HepG2 (cell line): ENCODE results near the gene RAB3B. TPM values are rescaled to one million over a fixed set of nuclear protein-coding genes. Genes with fewer than 3 reads are reported as not detected.

Source experiments
- ATAC-seq: fragments of 200-7000 bp; cut with Tn5 transposase; 3 replicates; pipeline ENCODE4 v1.9.1; 2020; ENCODE audit warnings: mild to moderate bottlenecking, moderate library complexity
- BruUV-seq: library from RNA; stranded (reverse); fragments of 400-500 nt; replicated peaks from 2 replicates; lab custom pipeline; 2021; lab: Mats Ljungman, UMichigan
- CTCF ChIA-PET: fragments of 300-600 bp; formaldehyde crosslinking; extraction: SDS; loops from one replicate; lab custom pipeline; 2021; ENCODE audit warnings: low total read pairs, inconsistent platforms, low intra/inter-chr PET ratio; lab: Yijun Ruan, JAX
- POLR2A ChIA-PET: fragments of 350-600 bp; sonication (Branson Sonifier 250); formaldehyde crosslinking; loops from one replicate; lab custom pipeline; 2020; ENCODE audit warnings: antibody characterized with exemption, inconsistent platforms; lab: Yijun Ruan, JAX
- DNase-seq: peaks from one replicate; pipeline ENCODE4 v3.0.0-alpha.2; 2015; ENCODE audit warnings: low spot score
- FAIRE-seq: peaks from 3 replicates; lab custom pipeline; 2011; peaks lifted over from hg19 to GRCh38; lab: Jason Lieb, UNC
- H2AFZ ChIP-seq: one replicate; pipeline ENCODE4 v1.6.1; 2011; ENCODE audit warnings: low read length, inconsistent platforms
- H3K27ac ChIP-seq: fragments of 300-600 bp; 3 replicates; pipeline ENCODE4 v1.8.0; 2011; ENCODE audit warnings: mixed run types, mild to moderate bottlenecking, mixed read lengths, low read length, inconsistent platforms; ENCODE audit not compliant: insufficient read depth; ENCODE audit errors: extremely low read length
- H3K27me3 ChIP-seq, 2 experiments: fragments of 200-600 bp in 1 of 2; 2 replicates in 1 of 2; 3 replicates in 1 of 2; pipeline versions ENCODE4 v1.6.0 to v1.8.0; 2011; ENCODE audit warnings: low read length in 2 of 2, mild to moderate bottlenecking in 2 of 2, moderate library complexity in 2 of 2, inconsistent platforms in 1 of 2; ENCODE audit not compliant: insufficient read depth in 2 of 2, control insufficient read depth in 1 of 2
- H3K36me3 ChIP-seq, 2 experiments: fragments of 200-600 bp in 1 of 2; replicated peaks in 1 of 2; 2 replicates in 1 of 2; 3 replicates in 1 of 2; pipeline versions ENCODE4 v1.5.1 to v1.8.0; 2011; ENCODE audit warnings: low read length in 2 of 2, inconsistent platforms in 1 of 2; ENCODE audit not compliant: insufficient read depth in 2 of 2, control insufficient read depth in 1 of 2
- H3K4me1 ChIP-seq: 2 replicates; pipeline ENCODE4 v1.5.1; 2012; ENCODE audit warnings: low read length, inconsistent platforms; ENCODE audit not compliant: insufficient read depth
- H3K4me2 ChIP-seq: 2 replicates; pipeline ENCODE4 v1.6.0; 2011; ENCODE audit warnings: low read depth, low read length, inconsistent platforms
- H3K4me3 ChIP-seq, 3 experiments: fragments of 200-600 bp in 1 of 3; sonication (generic), shearing (Covaris generic) in 1 of 3; replicated peaks in 1 of 3; 2 replicates each; pipeline ENCODE4 v1.5.1; 2011 to 2016; ENCODE audit warnings: low read length in 3 of 3, inconsistent platforms in 2 of 3, low read depth in 2 of 3, mild to moderate bottlenecking in 2 of 3, control low read depth in 1 of 3, mixed read lengths in 1 of 3; ENCODE audit not compliant: insufficient read depth in 1 of 3
- H3K79me2 ChIP-seq: one replicate; pipeline ENCODE4 v1.6.1; 2011; ENCODE audit warnings: low read length, inconsistent platforms; ENCODE audit not compliant: insufficient read depth
- H3K9ac ChIP-seq: 2 replicates; pipeline ENCODE4 v1.6.0; 2011; ENCODE audit warnings: mild to moderate bottlenecking, low read depth, low read length, inconsistent platforms; ENCODE audit not compliant: insufficient read depth
- H3K9me3 ChIP-seq: 2 replicates; pipeline ENCODE4 v1.5.1; 2012; ENCODE audit warnings: mild to moderate bottlenecking, low read length
- H4K20me1 ChIP-seq: 2 replicates; pipeline ENCODE4 v1.6.0; 2011; ENCODE audit warnings: inconsistent platforms, mild to moderate bottlenecking, low read length, moderate library complexity; ENCODE audit not compliant: insufficient read depth
- AGO2 ChIP-seq: fragments of 200-400 bp; formaldehyde crosslinking; optimal IDR thresholded peaks from 2 replicates; pipeline ENCODE3; 2017; ENCODE audit warnings: mild to moderate bottlenecking, low read depth, low read length, moderate library complexity
- EZH2 ChIP-seq: conservative IDR thresholded peaks from 2 replicates; pipeline ENCODE4 v1.6.1; 2012; ENCODE audit warnings: mild to moderate bottlenecking, low read depth, low read length, moderate library complexity
- GLI4 ChIP-seq: sonication (generic); formaldehyde crosslinking; IDR thresholded peaks from 2 replicates; pipeline ENCODE4 v1.5.1; 2020; ENCODE audit warnings: missing genetic modification reagents, mild to moderate bottlenecking, moderate library complexity, borderline replicate concordance
- GMEB2 ChIP-seq: IDR thresholded peaks from 2 replicates; pipeline ENCODE4 v1.6.1; 2016; ENCODE audit warnings: missing biosample characterization, missing genetic modification reagents, low read depth
- HOXD1 ChIP-seq: sonication (generic); formaldehyde crosslinking; IDR thresholded peaks from 2 replicates; pipeline ENCODE4 v1.5.0; 2020; ENCODE audit warnings: missing genetic modification reagents
- KLF16 ChIP-seq, 2 experiments: sonication (generic) in 1 of 2; formaldehyde crosslinking in 1 of 2; IDR thresholded peaks; 2 replicates each; pipeline versions ENCODE4 v1.6.1 to v1.8.0; 2016 to 2023; ENCODE audit warnings: missing genetic modification reagents in 2 of 2, missing compliant biosample characterization in 1 of 2
- MAFK ChIP-seq, 2 experiments: IDR thresholded peaks in 1 of 2; conservative IDR thresholded peaks in 1 of 2; 2 replicates each; pipeline ENCODE4 v1.6.1; 2011; ENCODE audit warnings: improper control_type of control experiment in 2 of 2, low read length in 2 of 2
- MEF2D ChIP-seq: sonication (generic); formaldehyde crosslinking; IDR thresholded peaks from 2 replicates; pipeline ENCODE4 v1.5.1; 2020; ENCODE audit warnings: mild to moderate bottlenecking, missing genetic modification reagents
- MYNN ChIP-seq: sonication (generic); formaldehyde crosslinking; IDR thresholded peaks from 2 replicates; pipeline ENCODE4 v1.4.0; 2020; ENCODE audit warnings: mild to moderate bottlenecking, low read depth, missing genetic modification reagents
- NFIB ChIP-seq: sonication (generic); formaldehyde crosslinking; IDR thresholded peaks from 2 replicates; pipeline ENCODE4 v1.9.0; 2021; ENCODE audit warnings: missing genetic modification reagents, mild to moderate bottlenecking, borderline replicate concordance
- RAD21 ChIP-seq: fragments of 450-650 bp; formaldehyde crosslinking; IDR thresholded peaks from 2 replicates; pipeline ENCODE4 v1.5.0; 2020; ENCODE audit warnings: mild to moderate bottlenecking
- REPIN1 ChIP-seq: sonication (generic); formaldehyde crosslinking; IDR thresholded peaks from 2 replicates; pipeline ENCODE4 v1.8.0; 2022; ENCODE audit warnings: missing genetic modification reagents, low read depth, mild to moderate bottlenecking, borderline replicate concordance
- TFE3 ChIP-seq: IDR thresholded peaks from 2 replicates; pipeline ENCODE4 v1.6.1; 2016
- ZBTB20 ChIP-seq: sonication (generic); formaldehyde crosslinking; IDR thresholded peaks from 2 replicates; pipeline ENCODE4 v1.8.1; 2023; ENCODE audit warnings: missing genetic modification reagents, low read depth, mild to moderate bottlenecking, borderline replicate concordance
- ZBTB49 ChIP-seq: sonication (generic); formaldehyde crosslinking; IDR thresholded peaks from 2 replicates; pipeline ENCODE4 v1.4.0; 2020; ENCODE audit warnings: missing genetic modification reagents, borderline replicate concordance
- ZNF20 ChIP-seq: sonication (generic); formaldehyde crosslinking; IDR thresholded peaks from 2 replicates; pipeline ENCODE4 v1.4.0; 2020; ENCODE audit warnings: mild to moderate bottlenecking, moderate library complexity, missing genetic modification reagents
- ZNF777 ChIP-seq: sonication (generic); formaldehyde crosslinking; IDR thresholded peaks from 2 replicates; pipeline ENCODE4 v1.4.0; 2020; ENCODE audit warnings: missing genetic modification reagents
- WGBS: methylation state at CpG from one replicate; pipeline ENCODE4 v1.1.6; 2017; ENCODE audit warnings: low lambda C conversion rate; 5-methylcytosine and 5-hydroxymethylcytosine counted together
- in situ Hi-C: cut with HindIII; loops from 2 replicates; pipeline ENCODE4 v1.10.0; 2017; ENCODE audit warnings: low pct_unique_long_range_greater_than_20kb; ENCODE audit not compliant: extremely low pct_ligation_motif_present
- intact Hi-C: fragments of 100-400 bp; cut with micrococcal nuclease; formaldehyde crosslinking; loops from one replicate; pipeline ENCODE4 v1.10.0; 2022; ENCODE audit not compliant: unreplicated experiment
- polyA plus RNA-seq, 8 experiments: library from polyadenylated mRNA; depleted of rRNA in 3 of 8; stranded (reverse) in 7 of 8; unstranded in 1 of 8; fragments of >200 nt; fragmentation: Illumina TruSeq in 4 of 8; extraction: Trizol in 4 of 8; gene quantifications; 2 replicates each; pipeline versions ENCODE4 v1.2.1 to v1.2.3, GENCODE V29; 2011 to 2016; ENCODE audit warnings: low read depth in 4 of 8, missing spikeins in 1 of 8, mixed read lengths in 1 of 8; ENCODE audit not compliant: insufficient read depth in 1 of 8
- total RNA-seq, 5 experiments: library from RNA; depleted of rRNA; stranded (reverse); fragments of >200 nt; fragmentation: Illumina TruSeq; extraction: Trizol; gene quantifications; 2 replicates each; pipeline ENCODE4 v1.2.3, GENCODE V29; 2016; ENCODE audit warnings: low read depth in 1 of 5
- TF ChIP-seq, protein P1 (sequence below), 2 experiments: fragments of 450-650 bp in 1 of 2; sonication (generic) in 1 of 2; formaldehyde crosslinking; IDR thresholded peaks; 2 replicates each; pipeline versions ENCODE4 v1.5.0 to v1.8.0; 2020 to 2022; ENCODE audit warnings: mild to moderate bottlenecking in 1 of 2, missing genetic modification reagents in 1 of 2

Gene RAB3B
- total and polyA plus RNA-seq, 2 of the 13 experiments (the other 11 are each of a cell fraction or from before 2014, with no cell fraction given), result 1.0 to 1.2 TPM

DNA sequence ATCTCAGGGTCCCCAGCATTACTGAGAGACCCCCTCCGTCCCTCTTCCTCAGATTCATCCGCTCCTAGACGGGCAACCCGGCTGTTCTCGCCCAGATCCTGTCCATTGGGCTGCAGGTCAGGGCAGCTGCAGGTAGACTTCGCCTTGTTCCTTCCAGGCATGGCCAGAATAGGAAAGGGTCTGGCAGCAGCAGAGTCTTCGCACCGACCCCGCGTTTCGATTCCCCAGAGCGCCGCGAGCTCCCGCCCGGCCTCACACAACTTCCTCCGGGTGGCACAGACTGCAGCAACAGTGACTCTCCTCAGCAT is 112.2 kb downstream of the RAB3B start:
- intact Hi-C loops (no loop called here), in situ Hi-C loops (no loop called here)
- no CpG with 5 or more reads among the region's 17 CpGs for WGBS
- Histone ChIP-seq H2AFZ (no peak overlapping the region), H3K9ac (peak overlapping the region; percentile 98), H3K27ac (peak overlapping the region; percentile 95), H3K4me3 (peak overlapping the region; percentile 78 to 98 (median 93)), H4K20me1 (peaks cover 4% of the 10 kb centered on the region; the same call in 1 of the 2 replicates), H3K9me3 (no peaks in the 10 kb centered on the region), H3K4me2 (peak overlapping the region; percentile 90), H3K27me3 (peaks cover 0 to 2% of the 10 kb centered on the region in 2 experiments; a peak in 2 of 5 replicates), H3K36me3 (no peaks in the 10 kb centered on the region), H3K79me2 (peaks cover 47% of the 10 kb centered on the region), H3K4me1 (peaks cover 43% of the 10 kb centered on the region)
- DNase-seq (no peak), FAIRE-seq (no peak), ATAC-seq (no peak)
- ChIA-PET POLR2A (interaction anchor here (0.6 to 1.0 kb wide), 3 partner anchors 9 to 177 kb away, joined by 3 to 4 read pairs (median 3); partner anchors contain the start of gene TXNDC12), CTCF (no interaction called here)
- no TSS peak for BruUV-seq
- 0 out of 4 replicates have a peak, but pooled peaks of 1 of the 2 experiments have one; percentile 78 for TF ChIP-seq KLF16 (CRISPR knock-in tag; IDR thresholded peaks at IDR 0.05)
- TF ChIP-seq NFIB (CRISPR knock-in tag), result no peak
- TF ChIP-seq AGO2, result peak; percentile 30
- no peak for TF ChIP-seq ZNF20
- TF ChIP-seq RAD21 (CRISPR knock-in tag), result 0 out of 2 replicates have a peak, but pooled peaks have one; percentile 9
- TF ChIP-seq ZBTB20 (CRISPR knock-in tag), result 0 out of 2 replicates have a peak, but pooled peaks have one; percentile 22
- peak; percentile 66; the same call in 1 of the 2 replicates for TF ChIP-seq HOXD1 (CRISPR knock-in tag)
- no peak for TF ChIP-seq MAFK (conservative IDR thresholded peaks at IDR 0.05 in 1 of 2, IDR thresholded peaks at IDR 0.05 in 1 of 2; ENCODE audit: low read length in 2 of 2)
- no peak for TF ChIP-seq GMEB2 (CRISPR knock-in tag)
- TF ChIP-seq GLI4, result peak; percentile 52
- TF ChIP-seq EZH2, result no peak
- no peak for TF ChIP-seq MYNN (CRISPR knock-in tag)
- TF ChIP-seq MEF2D (CRISPR knock-in tag), result 0 out of 2 replicates have a peak, but pooled peaks have one; percentile 20
- TF ChIP-seq, protein P1, sequence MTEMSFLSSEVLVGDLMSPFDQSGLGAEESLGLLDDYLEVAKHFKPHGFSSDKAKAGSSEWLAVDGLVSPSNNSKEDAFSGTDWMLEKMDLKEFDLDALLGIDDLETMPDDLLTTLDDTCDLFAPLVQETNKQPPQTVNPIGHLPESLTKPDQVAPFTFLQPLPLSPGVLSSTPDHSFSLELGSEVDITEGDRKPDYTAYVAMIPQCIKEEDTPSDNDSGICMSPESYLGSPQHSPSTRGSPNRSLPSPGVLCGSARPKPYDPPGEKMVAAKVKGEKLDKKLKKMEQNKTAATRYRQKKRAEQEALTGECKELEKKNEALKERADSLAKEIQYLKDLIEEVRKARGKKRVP (CRISPR knock-in tag; IDR thresholded peaks at IDR 0.05), result no peak
- TF ChIP-seq ZNF777 (CRISPR knock-in tag), result peak; percentile 61
- TF ChIP-seq REPIN1, result 0 out of 2 replicates have a peak, but pooled peaks have one; percentile 5
- no peak; the same call in 1 of the 2 replicates for TF ChIP-seq TFE3 (CRISPR knock-in tag)
- TF ChIP-seq ZBTB49, result no peak
